HepG2 (cell line): ENCODE data around the gene YBX2. TPM values are rescaled to one million over a fixed set of nuclear protein-coding genes. Genes with fewer than 3 reads are reported as not detected.

Source experiments
- ATAC-seq: fragments of 200-7000 bp; cut with Tn5 transposase; 3 replicates; pipeline ENCODE4 v1.9.1; 2020; ENCODE audit warnings: mild to moderate bottlenecking, moderate library complexity
- BruUV-seq: library from RNA; stranded (reverse); fragments of 400-500 nt; replicated peaks from 2 replicates; lab custom pipeline; 2021; lab: Mats Ljungman, UMichigan
- CTCF ChIA-PET: fragments of 300-600 bp; formaldehyde crosslinking; extraction: SDS; loops from one replicate; lab custom pipeline; 2021; ENCODE audit warnings: low total read pairs, inconsistent platforms, low intra/inter-chr PET ratio; lab: Yijun Ruan, JAX
- POLR2A ChIA-PET: fragments of 350-600 bp; sonication (Branson Sonifier 250); formaldehyde crosslinking; loops from one replicate; lab custom pipeline; 2020; ENCODE audit warnings: antibody characterized with exemption, inconsistent platforms; lab: Yijun Ruan, JAX
- DNase-seq: peaks from one replicate; pipeline ENCODE4 v3.0.0-alpha.2; 2015; ENCODE audit warnings: low spot score
- FAIRE-seq: peaks from 3 replicates; lab custom pipeline; 2011; peaks lifted over from hg19 to GRCh38; lab: Jason Lieb, UNC
- H2AFZ ChIP-seq: one replicate; pipeline ENCODE4 v1.6.1; 2011; ENCODE audit warnings: low read length, inconsistent platforms
- H3K27ac ChIP-seq: fragments of 300-600 bp; 3 replicates; pipeline ENCODE4 v1.8.0; 2011; ENCODE audit warnings: mixed run types, mild to moderate bottlenecking, mixed read lengths, low read length, inconsistent platforms; ENCODE audit not compliant: insufficient read depth; ENCODE audit errors: extremely low read length
- H3K27me3 ChIP-seq, 2 experiments: fragments of 200-600 bp in 1 of 2; 2 replicates in 1 of 2; 3 replicates in 1 of 2; pipeline versions ENCODE4 v1.6.0 to v1.8.0; 2011; ENCODE audit warnings: low read length in 2 of 2, mild to moderate bottlenecking in 2 of 2, moderate library complexity in 2 of 2, inconsistent platforms in 1 of 2; ENCODE audit not compliant: insufficient read depth in 2 of 2, control insufficient read depth in 1 of 2
- H3K36me3 ChIP-seq, 2 experiments: fragments of 200-600 bp in 1 of 2; replicated peaks in 1 of 2; 2 replicates in 1 of 2; 3 replicates in 1 of 2; pipeline versions ENCODE4 v1.5.1 to v1.8.0; 2011; ENCODE audit warnings: low read length in 2 of 2, inconsistent platforms in 1 of 2; ENCODE audit not compliant: insufficient read depth in 2 of 2, control insufficient read depth in 1 of 2
- H3K4me1 ChIP-seq: 2 replicates; pipeline ENCODE4 v1.5.1; 2012; ENCODE audit warnings: low read length, inconsistent platforms; ENCODE audit not compliant: insufficient read depth
- H3K4me2 ChIP-seq: 2 replicates; pipeline ENCODE4 v1.6.0; 2011; ENCODE audit warnings: low read depth, low read length, inconsistent platforms
- H3K4me3 ChIP-seq, 3 experiments: fragments of 200-600 bp in 1 of 3; sonication (generic), shearing (Covaris generic) in 1 of 3; replicated peaks in 1 of 3; 2 replicates each; pipeline ENCODE4 v1.5.1; 2011 to 2016; ENCODE audit warnings: low read length in 3 of 3, inconsistent platforms in 2 of 3, low read depth in 2 of 3, mild to moderate bottlenecking in 2 of 3, control low read depth in 1 of 3, mixed read lengths in 1 of 3; ENCODE audit not compliant: insufficient read depth in 1 of 3
- H3K79me2 ChIP-seq: one replicate; pipeline ENCODE4 v1.6.1; 2011; ENCODE audit warnings: low read length, inconsistent platforms; ENCODE audit not compliant: insufficient read depth
- H3K9ac ChIP-seq: 2 replicates; pipeline ENCODE4 v1.6.0; 2011; ENCODE audit warnings: mild to moderate bottlenecking, low read depth, low read length, inconsistent platforms; ENCODE audit not compliant: insufficient read depth
- H3K9me3 ChIP-seq: 2 replicates; pipeline ENCODE4 v1.5.1; 2012; ENCODE audit warnings: mild to moderate bottlenecking, low read length
- H4K20me1 ChIP-seq: 2 replicates; pipeline ENCODE4 v1.6.0; 2011; ENCODE audit warnings: inconsistent platforms, mild to moderate bottlenecking, low read length, moderate library complexity; ENCODE audit not compliant: insufficient read depth
- CREB1 ChIP-seq, 2 experiments: fragments of 450-650 bp in 1 of 2; IDR thresholded peaks; 2 replicates each; pipeline ENCODE4 v1.6.1; 2016 to 2017; ENCODE audit warnings: control low read depth in 1 of 2, mild to moderate bottlenecking in 1 of 2, missing compliant biosample characterization in 1 of 2, missing genetic modification characterization in 1 of 2
- HMGA1 ChIP-seq: sonication (generic); formaldehyde crosslinking; conservative IDR thresholded peaks from 2 replicates; pipeline ENCODE4 v1.4.0; 2020; ENCODE audit warnings: missing genetic modification reagents
- KDM2A ChIP-seq: sonication (generic); formaldehyde crosslinking; IDR thresholded peaks from 2 replicates; pipeline ENCODE4 v1.4.0; 2020; ENCODE audit warnings: low read depth, missing genetic modification reagents, borderline replicate concordance
- MBD4 ChIP-seq: IDR thresholded peaks from 2 replicates; pipeline ENCODE4 v1.6.1; 2012; ENCODE audit warnings: low read length, inconsistent platforms, borderline replicate concordance
- NCOR1 ChIP-seq: fragments of 200-600 bp; sonication (generic); IDR thresholded peaks from 2 replicates; pipeline ENCODE4 v1.7.0; 2017; ENCODE audit warnings: antibody characterized with exemption, low read length, borderline replicate concordance
- PAWR ChIP-seq: sonication (generic); formaldehyde crosslinking; IDR thresholded peaks from 2 replicates; pipeline ENCODE4 v1.4.0; 2020; ENCODE audit warnings: missing genetic modification reagents, mild to moderate bottlenecking, borderline replicate concordance
- PCBP2 ChIP-seq: fragments of 200-400 bp; formaldehyde crosslinking; optimal IDR thresholded peaks from 2 replicates; pipeline ENCODE3; 2018; ENCODE audit warnings: low read length, low read depth; ENCODE audit not compliant: poor library complexity, severe bottlenecking
- PHF20 ChIP-seq: sonication (generic); formaldehyde crosslinking; IDR thresholded peaks from 2 replicates; pipeline ENCODE4 v1.5.0; 2020; ENCODE audit warnings: mild to moderate bottlenecking, missing genetic modification reagents
- POLR2A ChIP-seq, 2 experiments: IDR thresholded peaks; 2 replicates each; pipeline ENCODE4 v1.6.1; 2011; ENCODE audit warnings: low read depth in 2 of 2, low read length in 2 of 2, mild to moderate bottlenecking in 1 of 2, moderate library complexity in 1 of 2; ENCODE audit not compliant: insufficient read depth in 1 of 2
- SIN3B ChIP-seq: fragments of 150-350 bp; IDR thresholded peaks from 2 replicates; pipeline ENCODE4 v1.6.1; 2014; ENCODE audit warnings: low read length
- SRSF9 ChIP-seq: fragments of 200-400 bp; formaldehyde crosslinking; IDR thresholded peaks from 2 replicates; pipeline ENCODE4 v1.6.1; 2018; ENCODE audit warnings: borderline replicate concordance, mild to moderate bottlenecking, low read depth, low read length; ENCODE audit not compliant: insufficient read depth, poor library complexity, severe bottlenecking
- TGIF2 ChIP-seq: IDR thresholded peaks from 2 replicates; pipeline ENCODE4 v1.6.1; 2016; ENCODE audit warnings: control low read depth, missing compliant biosample characterization
- ZFP90 ChIP-seq: sonication (generic); formaldehyde crosslinking; IDR thresholded peaks from 2 replicates; pipeline ENCODE4 v1.8.0; 2022; ENCODE audit warnings: missing genetic modification reagents, mild to moderate bottlenecking, inconsistent platforms, borderline replicate concordance
- ZNF142 ChIP-seq: sonication (generic); formaldehyde crosslinking; IDR thresholded peaks from 2 replicates; pipeline ENCODE4 v1.4.0; 2020; ENCODE audit warnings: missing genetic modification reagents
- ZNF44 ChIP-seq: sonication (generic); formaldehyde crosslinking; IDR thresholded peaks from 2 replicates; pipeline ENCODE4 v1.5.1; 2020; ENCODE audit warnings: mild to moderate bottlenecking, missing genetic modification reagents
- ZNF547 ChIP-seq: sonication (generic); formaldehyde crosslinking; IDR thresholded peaks from 2 replicates; pipeline ENCODE4 v1.5.1; 2020; ENCODE audit warnings: mild to moderate bottlenecking, missing genetic modification reagents
- ZNF605 ChIP-seq: sonication (generic); formaldehyde crosslinking; IDR thresholded peaks from 2 replicates; pipeline ENCODE4 v1.8.0; 2022; ENCODE audit warnings: mild to moderate bottlenecking, missing genetic modification reagents
- ZNF674 ChIP-seq: sonication (generic); formaldehyde crosslinking; IDR thresholded peaks from 2 replicates; pipeline ENCODE4 v1.5.0; 2020; ENCODE audit warnings: low read depth, mild to moderate bottlenecking, missing genetic modification reagents
- WGBS: methylation state at CpG from one replicate; pipeline ENCODE4 v1.1.6; 2017; ENCODE audit warnings: low lambda C conversion rate; 5-methylcytosine and 5-hydroxymethylcytosine counted together
- in situ Hi-C: cut with HindIII; loops from 2 replicates; pipeline ENCODE4 v1.10.0; 2017; ENCODE audit warnings: low pct_unique_long_range_greater_than_20kb; ENCODE audit not compliant: extremely low pct_ligation_motif_present
- intact Hi-C: fragments of 100-400 bp; cut with micrococcal nuclease; formaldehyde crosslinking; loops from one replicate; pipeline ENCODE4 v1.10.0; 2022; ENCODE audit not compliant: unreplicated experiment
- polyA plus RNA-seq, 8 experiments: library from polyadenylated mRNA; depleted of rRNA in 3 of 8; stranded (reverse) in 7 of 8; unstranded in 1 of 8; fragments of >200 nt; fragmentation: Illumina TruSeq in 4 of 8; extraction: Trizol in 4 of 8; gene quantifications; 2 replicates each; pipeline versions ENCODE4 v1.2.1 to v1.2.3, GENCODE V29; 2011 to 2016; ENCODE audit warnings: low read depth in 4 of 8, missing spikeins in 1 of 8, mixed read lengths in 1 of 8; ENCODE audit not compliant: insufficient read depth in 1 of 8
- total RNA-seq, 5 experiments: library from RNA; depleted of rRNA; stranded (reverse); fragments of >200 nt; fragmentation: Illumina TruSeq; extraction: Trizol; gene quantifications; 2 replicates each; pipeline ENCODE4 v1.2.3, GENCODE V29; 2016; ENCODE audit warnings: low read depth in 1 of 5

YBX2 gene
- total and polyA plus RNA-seq, 2 of the 13 experiments (the other 11 are each of a cell fraction or from before 2014, with no cell fraction given) = 0.12 to 0.22 TPM

GRCh38 chr17:7280519-7281073 lies 13.8 kb downstream of the YBX2 start:
- no peaks in the 10 kb centered on the region for H3K79me2 ChIP-seq
- no peaks in the 10 kb centered on the region for H3K9me3 ChIP-seq
- DNase-seq (peak; percentile 79), ATAC-seq (peak; percentile 72), FAIRE-seq (peak; percentile 89)
- peaks cover 38% of the 10 kb centered on the region for H3K4me1 ChIP-seq
- intact Hi-C loops = loop anchor here (1.0 to 5.0 kb wide), 4 partner anchors 16 to 66 kb away; partner anchors contain the start of gene GABARAP
- peaks cover 8% of the 10 kb centered on the region in 2 experiments; a peak in 4 of 5 replicates for H3K36me3 ChIP-seq
- H4K20me1 ChIP-seq = no peaks in the 10 kb centered on the region
- no TSS peak for BruUV-seq
- H3K9ac ChIP-seq = peak overlapping the region; percentile 27
- H3K27ac ChIP-seq = peak overlapping the region; percentile 59
- WGBS = 3% methylated on average over 16 of the region's 29 CpGs
- H3K4me2 ChIP-seq = peak overlapping the region; percentile 86
- H3K4me3 ChIP-seq = peak overlapping the region; percentile 23 to 87 (median 31); a peak in 5 of 6 replicates
- POLR2A ChIA-PET = interaction anchor here (0.6 to 3.9 kb wide), 24 partner anchors 12 to 347 kb away, joined by 3 to 35 read pairs (median 6); partner anchors contain the start of genes ACADVL, ASGR2, CTDNEP1 and DLG4
- no peaks in the 10 kb centered on the region for H3K27me3 ChIP-seq
- no peak overlapping the region for H2AFZ ChIP-seq
- in situ Hi-C loops = loop anchor here (10.0 kb wide), 1 partner anchor 236 kb away; the partner anchor contains the start of gene SLC16A11
- CTCF ChIA-PET = interaction anchor here (1.2 to 2.9 kb wide), 7 partner anchors 12 to 235 kb away, joined by 3 to 43 read pairs (median 6); partner anchors contain the start of genes CTDNEP1 and ELP5
- TF ChIP-seq MBD4 (no peak), ZFP90 (CRISPR knock-in tag) (peak; percentile 41; the same call in 1 of the 2 replicates), SIN3B (no peak), KDM2A (CRISPR knock-in tag) (peak; percentile 87), PCBP2 (no peak), CREB1 (IDR thresholded peaks at IDR 0.05) (no peak), CREB1 (CRISPR knock-in tag; IDR thresholded peaks at IDR 0.05) (no peak), PAWR (no peak), NCOR1 (no peak), ZNF674 (no peak), TGIF2 (CRISPR knock-in tag) (peak; percentile 77; the same call in 1 of the 2 replicates), ZNF44 (CRISPR knock-in tag) (peak; percentile 96; the same call in 1 of the 2 replicates), ZNF142 (CRISPR knock-in tag) (no peak), PHF20 (no peak), ZNF547 (CRISPR knock-in tag) (peak; percentile 76), ZNF605 (peak; percentile 47), POLR2A (IDR thresholded peaks at IDR 0.05; ENCODE audit: insufficient read depth in 1 of 2, low read depth in 2 of 2, low read length in 2 of 2) (no peak), HMGA1 (no peak), SRSF9 (no peak)
